Stimulated activated CD4-positive, alpha-beta T cell treated with anti-CD3 and anti-CD28 coated beads, Interleukin-2, amount 100 ng/mL, for 24 hours (primary cell): ENCODE data around the gene OR1D2.
"Not testable (repeated sequence)": the region's sequence is repeated elsewhere in the genome, so short reads cannot be mapped to it uniquely, and the experiment has no call there.

Experiments
- DNase-seq, 2 donors: peaks; one replicate each; pipeline ENCODE4 v3.0.0-alpha.2; 2020

The OR1D2 gene, protein sequence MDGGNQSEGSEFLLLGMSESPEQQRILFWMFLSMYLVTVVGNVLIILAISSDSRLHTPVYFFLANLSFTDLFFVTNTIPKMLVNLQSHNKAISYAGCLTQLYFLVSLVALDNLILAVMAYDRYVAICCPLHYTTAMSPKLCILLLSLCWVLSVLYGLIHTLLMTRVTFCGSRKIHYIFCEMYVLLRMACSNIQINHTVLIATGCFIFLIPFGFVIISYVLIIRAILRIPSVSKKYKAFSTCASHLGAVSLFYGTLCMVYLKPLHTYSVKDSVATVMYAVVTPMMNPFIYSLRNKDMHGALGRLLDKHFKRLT

DNA sequence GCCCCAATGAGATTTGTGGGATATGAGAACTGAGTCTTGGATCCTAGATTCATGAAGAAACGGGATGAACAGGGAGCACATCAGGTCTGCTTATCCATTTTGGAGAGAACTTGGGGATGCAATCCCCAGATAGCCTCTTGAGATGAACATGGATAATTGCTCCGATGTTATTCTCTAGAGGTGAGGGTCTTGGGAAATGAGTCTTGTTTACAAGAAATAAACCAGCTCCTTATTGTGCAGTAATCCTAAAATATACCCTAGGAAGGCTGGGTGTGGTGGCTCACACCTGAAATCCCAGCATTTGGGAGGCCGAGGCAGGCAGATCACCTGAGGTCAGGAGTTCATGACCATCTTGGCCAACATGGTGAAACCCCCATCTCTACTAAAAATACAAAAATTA, at the start of gene OR1D2:
Gene OR1D2, minus strand, starts transcription at position 101 of the 400 bp plus-strand sequence. CDS start 11,426 bp downstream, outside the sequence.
- DNase-seq = no peak

DNA sequence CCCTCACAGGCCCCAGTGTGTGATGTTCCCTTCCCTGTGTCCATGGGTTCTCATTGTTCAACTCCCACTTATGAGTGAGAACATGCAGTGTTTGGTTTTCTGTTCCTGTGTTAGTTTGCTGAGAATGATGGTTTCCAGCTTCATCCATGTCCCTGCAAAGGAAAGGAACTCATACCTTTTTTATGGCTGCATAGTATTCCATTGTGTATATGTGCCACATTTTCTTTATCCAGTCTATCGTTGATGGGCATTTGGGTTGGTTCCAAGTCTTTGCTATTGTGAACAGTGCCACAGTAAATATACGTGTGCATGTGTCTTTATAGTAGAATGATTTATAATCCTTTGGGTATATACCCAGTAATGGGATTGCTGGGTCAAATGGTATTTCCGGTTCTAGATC, 33.3 kb upstream of the OR1D2 start:
- not testable (repeated sequence) for DNase-seq

DNA sequence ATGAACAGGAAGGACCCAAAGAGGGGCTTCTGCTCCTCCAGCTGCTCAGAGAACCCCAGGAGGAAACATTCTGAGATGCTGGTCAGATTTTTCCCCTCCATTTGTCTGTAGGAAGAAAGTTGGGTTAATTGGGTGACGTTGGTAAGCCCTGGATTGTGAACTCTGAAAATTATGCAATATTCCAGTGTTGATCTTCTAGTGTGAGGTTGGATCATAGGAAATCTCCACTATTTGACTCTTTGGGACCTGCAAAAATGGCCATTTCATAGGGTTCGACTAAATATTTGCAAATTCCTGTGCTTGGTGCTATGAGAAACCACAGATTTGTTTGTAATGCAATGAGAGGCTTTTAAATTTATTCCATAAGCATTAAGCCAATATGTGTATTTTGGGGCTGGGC, 23.2 kb upstream of the OR1D2 start, which contains the start of gene OR1G1:
Gene OR1G1, minus strand, starts transcription at position 101 of the 400 bp plus-strand sequence. Its CDS starts 0 bp downstream, at position 101.
- DNase-seq = no peak

DNA sequence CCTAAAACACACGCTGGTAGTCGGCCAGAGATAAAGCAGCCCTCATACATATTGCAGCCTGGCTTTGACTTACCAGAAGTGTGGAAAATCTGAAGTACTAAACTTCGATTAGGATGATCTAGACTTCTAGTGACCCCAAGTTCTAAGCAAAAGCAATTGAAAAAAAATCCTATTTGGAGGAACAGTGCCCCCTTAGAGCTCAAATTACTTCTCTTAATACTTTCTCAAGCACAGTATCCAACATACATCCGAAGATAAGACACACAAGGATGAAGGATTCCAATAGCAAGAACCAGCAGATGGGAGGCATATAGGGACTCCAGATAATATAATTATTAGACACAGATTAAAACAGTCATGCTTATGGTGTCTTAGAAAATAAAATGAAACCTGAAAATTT, 30.4 kb downstream of the OR1D2 start:
- DNase-seq = not testable (repeated sequence)

- not testable (repeated sequence) for DNase-seq
Observed at GRCh38 chr17:3065192-3065591, 39.0 kb downstream of the OR1D2 start.

- not testable (repeated sequence) for DNase-seq
Observed at GRCh38 chr17:3063507-3063906, 40.7 kb downstream of the OR1D2 start, which contains the start of gene OR1D5. OR1D5 (minus strand) TSS chr17:3063607; CDS start chr17:3063607, 0 bp downstream.

- not testable (repeated sequence) for DNase-seq
Observed at GRCh38 chr17:3062824-3063377, 41.3 kb downstream of the OR1D2 start.

GRCh38 chr17:3054868-3055267, 49.4 kb downstream of the OR1D2 start:
- DNase-seq = not testable (repeated sequence)

DNA sequence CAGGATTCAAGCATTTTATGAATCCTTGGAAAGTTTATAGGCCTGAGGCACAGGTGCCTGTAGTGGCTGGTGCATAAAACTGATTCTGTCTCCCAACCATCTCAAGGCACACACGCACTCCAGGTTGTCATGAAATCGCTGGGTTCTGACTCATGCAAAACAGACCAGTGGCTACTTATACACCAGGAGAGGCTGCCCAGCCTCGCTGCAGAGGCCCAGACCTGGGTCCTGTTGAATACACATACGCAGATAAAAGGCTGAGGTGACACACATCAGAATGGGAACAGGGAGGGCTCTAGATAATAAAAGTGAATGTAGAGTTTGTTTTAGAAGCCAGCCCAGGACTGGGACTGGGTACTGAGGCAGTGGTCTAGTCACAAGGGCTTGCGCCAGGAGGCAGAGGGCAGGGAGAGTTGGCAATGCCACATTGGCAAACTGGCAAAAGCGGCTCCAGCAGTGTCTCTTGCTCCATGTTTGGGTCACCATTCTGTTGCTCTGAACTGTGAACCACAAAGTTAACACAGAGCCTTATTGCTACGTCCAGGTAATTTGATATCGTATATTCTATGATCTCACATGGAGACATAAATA, 54.4 kb downstream of the OR1D2 start:
- DNase-seq = no peak

DNA sequence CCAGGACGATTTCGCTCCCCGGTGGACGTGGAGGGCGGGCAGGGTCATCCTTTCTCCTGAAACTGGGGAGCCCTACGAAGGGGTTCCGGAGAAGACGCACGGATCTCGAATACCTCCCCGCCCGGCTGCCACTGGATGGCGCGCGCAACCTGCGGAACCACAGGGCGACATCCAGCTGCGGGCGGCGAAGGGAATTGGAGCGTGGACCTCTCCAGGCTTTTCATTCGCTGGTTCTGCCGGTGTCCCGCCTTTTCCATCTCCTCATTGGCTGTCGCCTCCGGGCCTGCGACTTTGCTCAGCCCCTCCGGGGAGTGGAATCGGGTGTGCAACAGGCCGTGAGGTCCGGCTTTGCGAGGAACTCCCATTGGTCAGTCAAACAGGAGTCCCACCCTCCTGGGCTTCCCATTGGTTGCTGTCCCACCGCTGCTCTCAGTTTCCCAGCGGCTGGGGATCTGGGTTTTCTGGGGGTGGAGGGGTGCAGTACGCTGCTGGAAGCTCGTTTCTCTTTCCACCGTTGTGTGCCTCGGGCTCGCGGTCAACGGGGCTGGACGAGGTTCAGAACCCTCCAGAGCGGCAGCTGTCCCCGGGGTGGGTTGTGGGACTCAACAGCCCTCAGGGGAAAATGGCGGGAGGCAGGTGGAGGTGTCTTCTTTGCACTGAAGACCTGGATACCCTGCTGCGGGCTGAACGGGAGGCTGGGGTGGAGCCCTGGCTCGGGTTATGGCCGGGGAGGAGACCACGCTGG, 55.3 kb downstream of the OR1D2 start:
- DNase-seq = peak; percentile 93 to 94

DNA sequence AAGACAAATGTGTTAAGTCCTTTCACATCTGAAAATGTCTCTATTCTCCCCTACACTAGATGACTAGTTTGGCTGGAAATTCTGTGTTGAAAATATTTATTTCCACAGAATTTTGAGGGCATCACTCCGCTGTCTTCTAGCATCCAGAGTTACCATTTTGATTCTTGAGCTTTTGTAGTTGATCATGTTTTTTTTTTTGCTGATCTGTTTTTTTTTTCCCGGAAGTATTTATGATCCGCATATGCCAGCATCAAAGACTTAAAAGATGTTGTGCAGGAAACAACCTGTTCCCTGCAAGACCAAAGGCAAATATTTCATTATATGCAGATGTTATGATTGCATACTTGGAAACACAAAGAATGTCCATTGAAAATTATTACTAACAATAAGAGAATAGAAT, 57.5 kb downstream of the OR1D2 start:
- DNase-seq = no peak

DNA sequence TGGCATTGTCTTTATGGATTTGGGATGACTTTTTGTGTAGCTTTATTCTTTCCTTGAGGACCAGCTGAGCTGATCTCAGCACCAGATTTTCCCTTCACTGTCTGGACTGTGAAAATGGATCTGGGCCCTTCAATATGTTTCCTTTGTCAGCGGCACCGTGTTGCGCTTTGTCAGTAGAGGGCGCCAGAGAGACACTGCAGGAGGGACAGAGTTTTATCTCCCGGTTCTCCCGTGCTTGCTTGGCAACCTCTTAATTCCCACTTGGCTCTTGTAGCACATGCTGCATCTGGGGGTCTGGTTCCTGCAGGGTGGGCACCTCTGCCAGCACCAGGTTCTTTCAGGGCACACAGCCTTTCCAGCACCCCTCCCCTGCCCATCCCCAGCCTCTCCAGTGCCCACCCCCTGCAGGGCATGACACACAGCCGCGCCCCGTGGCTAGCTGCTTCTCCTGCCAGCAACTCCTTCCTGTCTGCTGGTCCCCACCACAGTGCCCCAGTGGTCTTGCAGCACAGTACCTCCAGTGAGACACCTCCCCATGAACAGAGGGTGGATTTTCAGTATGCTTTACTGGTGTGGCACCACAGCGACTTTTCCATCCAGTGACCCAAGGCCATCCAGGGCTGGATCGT, 60.4 kb downstream of the OR1D2 start:
- peak in 1 of 2 donors; percentile 44 for DNase-seq

DNA sequence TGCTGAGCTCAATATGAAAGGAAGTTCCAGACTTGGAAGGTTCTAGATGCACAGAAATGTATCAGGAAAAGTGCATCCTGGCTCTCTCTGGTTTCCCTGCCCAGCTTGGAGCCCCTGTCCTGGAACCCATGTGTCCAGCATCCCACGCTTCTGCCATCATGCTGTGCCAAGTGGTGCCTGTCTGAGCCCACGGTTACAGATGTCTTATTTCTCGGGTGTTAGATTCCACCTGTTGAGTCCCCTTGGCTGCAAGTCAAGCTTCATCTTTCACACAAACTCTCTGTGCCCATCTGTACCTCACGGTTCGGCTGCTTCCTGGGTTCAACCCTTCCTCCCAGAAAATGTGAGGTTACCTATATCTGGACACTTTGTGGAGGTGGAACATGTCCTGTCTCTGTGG, 63.3 kb downstream of the OR1D2 start:
- no peak for DNase-seq

GRCh38 chr17:3039736-3040135, 64.5 kb downstream of the OR1D2 start:
- DNase-seq = no peak

DNA sequence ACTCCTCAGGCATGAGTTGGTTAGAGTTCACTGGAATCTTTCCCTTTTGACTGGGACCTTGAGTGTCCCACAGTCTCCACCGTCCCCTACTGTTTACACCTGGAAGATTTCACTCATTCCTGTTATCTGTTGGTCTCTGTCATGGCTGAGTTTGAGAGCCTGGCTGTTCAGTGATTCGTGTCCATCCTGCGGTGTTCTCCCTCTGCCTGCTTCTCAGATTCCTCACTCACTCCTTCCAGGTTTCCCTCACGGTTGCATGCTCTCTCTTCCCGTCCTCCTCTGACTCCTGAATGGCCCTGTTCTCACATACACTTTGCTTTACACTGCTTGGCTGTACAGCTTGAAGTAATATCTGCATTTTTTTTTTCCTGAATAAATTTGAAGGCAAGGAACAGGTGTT, 65.3 kb downstream of the OR1D2 start:
- no peak for DNase-seq
